Stimulated activated naive CD4-positive, alpha-beta T cell treated with Interleukin-2 at 50 U/mL for 16 hours (primary cell): ENCODE data around the gene TMED10.
"Not testable (repeated sequence)": the region's sequence is repeated elsewhere in the genome, so short reads cannot be mapped to it uniquely, and the experiment has no call there.

Source experiments
- DNase-seq: peaks from one replicate; lab custom pipeline; 2025; lab: John Stamatoyannopoulos, UW

Gene TMED10

DNA sequence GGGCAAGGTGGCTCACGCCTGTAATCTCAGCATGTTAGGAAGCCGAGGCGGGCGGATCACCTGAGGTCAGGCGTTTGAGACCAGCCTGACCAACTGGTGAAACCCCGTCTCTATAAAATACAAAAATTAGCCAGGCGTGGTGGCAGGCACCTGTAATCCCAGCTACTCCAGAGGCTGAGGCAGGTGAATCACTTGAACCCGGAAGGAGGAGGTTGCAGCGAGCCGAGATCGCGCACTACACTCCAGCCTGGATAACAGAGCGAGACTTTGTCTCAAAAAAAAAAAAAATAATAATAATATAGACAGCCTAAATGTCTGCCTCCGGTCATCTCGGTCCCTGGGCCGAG is 49.0 kb downstream of the TMED10 start:
- DNase-seq = not testable (repeated sequence)

GRCh38 chr14:75126679-75127473 is 49.5 kb downstream of the TMED10 start, which contains the start of gene NEK9:
Gene NEK9, minus strand, starts transcription at chr14:75127048. Its CDS starts 127 bp downstream, at chr14:75126921.
- DNase-seq = peak; percentile 89

GRCh38 chr14:75126121-75126544 is 50.3 kb downstream of the TMED10 start:
- no peak for DNase-seq

DNA sequence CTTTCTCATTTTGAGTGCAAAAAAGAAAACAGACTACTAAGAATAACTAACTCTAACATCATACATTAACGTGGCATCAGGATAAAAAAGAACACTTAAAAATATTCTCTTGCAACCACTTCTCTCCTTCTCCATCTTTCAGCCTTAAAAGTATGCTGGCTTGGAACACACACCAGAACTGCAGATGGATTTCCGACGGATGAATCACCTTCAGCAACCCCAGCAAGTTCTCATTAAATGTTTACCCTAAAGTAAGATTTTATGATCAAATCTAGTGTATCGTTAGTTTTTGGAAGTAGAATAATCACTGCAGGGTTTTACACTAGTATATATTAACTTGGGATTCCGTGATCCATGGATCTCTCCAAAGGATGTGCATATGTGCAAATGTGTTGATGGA is 50.8 kb downstream of the TMED10 start:
- DNase-seq = no peak

DNA sequence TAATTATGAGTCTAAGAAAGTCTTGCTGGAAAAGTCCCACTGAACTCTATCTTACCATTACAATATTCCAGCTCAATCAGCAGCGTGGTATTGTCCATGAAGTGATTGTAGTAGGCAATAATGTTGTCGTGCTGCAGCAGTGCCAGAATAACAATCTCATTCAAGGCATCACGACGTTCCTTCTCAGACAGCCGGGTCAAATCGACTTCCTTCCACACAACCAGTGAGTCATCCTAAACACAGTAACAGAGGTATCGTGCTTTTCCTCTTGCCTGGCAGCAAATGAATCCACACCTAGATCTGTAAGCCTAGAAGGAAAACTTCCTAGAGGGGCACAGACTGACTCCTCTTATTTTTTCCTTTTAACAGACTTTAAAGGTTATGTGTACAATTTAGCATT is 52.4 kb downstream of the TMED10 start:
- no peak for DNase-seq

DNA sequence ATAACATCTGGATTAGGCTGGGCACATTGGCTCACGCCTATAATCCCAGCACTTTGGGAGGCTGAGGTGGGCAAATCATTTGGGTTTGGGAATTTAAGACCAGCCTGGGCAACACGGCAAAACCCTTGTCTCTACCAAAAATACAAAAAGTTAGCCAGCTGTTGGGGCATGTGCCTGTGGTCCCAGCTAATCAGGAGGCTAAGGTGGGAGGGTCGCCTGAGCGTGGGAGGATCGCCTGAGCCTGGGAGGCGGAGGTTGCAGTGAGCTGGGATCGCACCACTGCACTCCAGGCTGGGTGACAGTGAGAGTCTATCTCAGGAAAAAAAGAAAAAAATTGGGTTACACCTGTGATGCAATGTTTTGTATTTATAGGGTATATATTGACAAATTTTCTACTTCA is 54.9 kb downstream of the TMED10 start:
- DNase-seq = no peak

DNA sequence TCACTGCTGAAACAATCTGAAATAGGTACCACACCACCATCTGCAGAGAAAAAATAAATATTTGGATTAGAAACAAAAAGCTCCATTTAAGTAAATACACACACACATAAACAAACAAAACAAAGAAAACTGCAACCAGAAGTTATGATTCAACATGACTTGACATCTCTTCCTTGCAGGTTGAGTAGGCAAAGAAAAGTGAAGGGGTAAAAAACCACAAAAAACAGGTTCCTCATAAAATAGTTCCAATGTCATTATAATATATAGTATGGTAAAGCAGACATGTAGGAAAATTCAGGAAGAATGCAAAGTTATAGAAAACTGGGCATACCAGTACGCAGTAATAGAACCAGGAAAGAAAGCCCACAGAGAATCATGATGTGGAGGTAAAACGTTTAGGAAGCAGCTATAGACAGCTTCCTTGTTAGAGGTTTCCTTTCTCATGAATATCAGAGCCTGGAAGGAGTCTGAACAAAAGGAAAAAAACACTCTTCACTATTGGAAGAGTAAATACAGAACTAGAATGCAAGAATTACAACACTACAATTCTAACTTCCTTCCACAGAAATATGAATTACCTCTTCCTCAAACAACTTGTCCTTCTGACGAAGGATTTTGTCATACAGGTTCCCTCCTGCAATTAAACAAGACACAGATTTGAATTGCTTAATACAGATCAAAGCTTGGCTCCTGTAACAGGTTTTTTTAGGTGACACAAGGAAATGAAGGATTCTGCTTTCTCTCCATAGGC is 55.7 kb downstream of the TMED10 start:
- no peak for DNase-seq

- DNase-seq = no peak
These were observed 57.4 kb downstream of the TMED10 start for GRCh38 chr14:75119056-75119455.

DNA sequence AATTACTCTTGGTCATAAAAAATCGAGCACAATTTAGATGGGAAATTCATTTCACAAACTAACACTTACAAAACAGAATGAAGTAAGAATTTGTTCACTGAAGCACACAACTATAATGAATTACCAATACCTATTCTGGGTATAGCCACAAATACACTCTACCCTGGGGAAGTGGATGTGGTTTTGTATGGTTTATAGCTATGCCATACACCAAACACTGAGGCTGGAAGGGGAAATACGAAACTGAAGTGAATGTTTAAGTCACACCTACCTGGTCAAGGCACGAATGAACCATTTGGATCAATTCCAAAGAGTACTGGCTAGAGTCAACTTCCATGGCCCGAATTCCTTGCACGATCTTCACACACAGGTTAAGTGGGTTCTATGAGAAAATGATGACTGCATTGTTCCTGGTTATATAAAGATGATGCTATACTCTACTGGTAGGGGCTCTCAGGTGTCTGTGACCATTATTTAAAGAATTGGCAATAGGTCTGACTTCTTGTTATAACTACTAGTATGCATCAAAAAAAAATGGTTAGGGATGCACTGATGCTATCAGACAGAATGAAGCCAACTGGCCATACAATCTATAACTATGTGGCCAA is 62.4 kb downstream of the TMED10 start:
- DNase-seq = no peak

- no peak for DNase-seq
These were observed 66.5 kb downstream of the TMED10 start for GRCh38 chr14:75109877-75110276.

- no peak for DNase-seq
These were observed 69.2 kb downstream of the TMED10 start for GRCh38 chr14:75107186-75107585.

- no peak for DNase-seq
These were observed 74.9 kb downstream of the TMED10 start for GRCh38 chr14:75101491-75101890.

DNA sequence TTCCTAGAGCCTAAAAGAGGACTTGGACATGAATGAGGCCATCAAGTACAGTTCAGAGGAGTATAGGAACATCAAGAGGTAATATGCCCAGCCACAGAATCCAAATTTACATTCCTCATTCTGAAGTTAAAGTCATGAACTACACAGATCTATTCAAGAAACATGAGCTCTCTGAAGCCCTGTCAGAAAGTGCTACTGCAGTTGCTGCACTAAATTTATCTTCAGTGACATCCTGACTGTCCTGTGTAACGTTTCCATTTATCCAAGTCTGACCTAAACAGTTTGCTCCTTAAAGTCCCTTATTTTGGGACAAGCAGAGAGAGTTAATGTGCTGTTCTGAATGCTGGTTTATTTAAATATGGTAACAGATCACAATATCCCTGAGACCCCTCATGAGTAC is 77.7 kb downstream of the TMED10 start:
- no peak for DNase-seq

DNA sequence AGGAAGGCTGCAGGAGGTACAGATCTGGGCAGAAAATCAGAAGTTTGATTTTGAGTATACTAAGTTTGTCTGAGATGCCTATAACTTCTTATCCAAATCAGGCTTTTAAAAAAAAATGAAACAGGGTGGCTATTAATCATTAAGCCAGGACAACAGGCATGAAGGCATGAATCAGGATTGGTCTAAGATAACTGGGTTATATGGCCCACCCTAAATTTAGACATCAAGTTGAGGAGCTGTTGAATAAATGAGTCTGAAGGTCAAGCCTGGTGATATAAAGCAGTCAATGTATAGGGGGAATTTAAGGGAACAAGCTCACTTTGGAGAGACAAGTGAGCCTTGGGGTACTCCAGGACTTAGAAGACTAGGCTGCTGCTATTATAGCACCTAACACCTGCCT is 78.2 kb downstream of the TMED10 start:
- no peak for DNase-seq

DNA sequence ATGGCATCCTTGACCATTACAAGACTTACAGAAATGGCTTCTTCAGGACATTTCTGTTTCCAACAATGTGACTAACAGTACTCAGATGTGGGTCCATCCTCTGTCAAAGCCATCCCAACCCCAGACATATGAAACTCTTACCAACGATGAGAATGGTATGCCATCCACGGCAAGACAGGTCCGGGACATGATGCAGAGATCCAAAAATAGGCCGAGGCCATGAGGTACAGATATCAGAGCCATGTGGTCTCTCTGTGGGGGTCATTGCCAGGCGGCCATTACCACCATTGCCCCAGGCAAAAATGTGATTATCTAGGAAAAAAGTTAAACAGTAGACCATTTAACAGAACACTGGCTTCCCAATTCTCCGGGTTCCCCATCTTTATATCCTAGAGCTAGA is 79.5 kb downstream of the TMED10 start:
- no peak for DNase-seq

- DNase-seq = no peak
These were observed 80.7 kb downstream of the TMED10 start for GRCh38 chr14:75095690-75096089.

DNA sequence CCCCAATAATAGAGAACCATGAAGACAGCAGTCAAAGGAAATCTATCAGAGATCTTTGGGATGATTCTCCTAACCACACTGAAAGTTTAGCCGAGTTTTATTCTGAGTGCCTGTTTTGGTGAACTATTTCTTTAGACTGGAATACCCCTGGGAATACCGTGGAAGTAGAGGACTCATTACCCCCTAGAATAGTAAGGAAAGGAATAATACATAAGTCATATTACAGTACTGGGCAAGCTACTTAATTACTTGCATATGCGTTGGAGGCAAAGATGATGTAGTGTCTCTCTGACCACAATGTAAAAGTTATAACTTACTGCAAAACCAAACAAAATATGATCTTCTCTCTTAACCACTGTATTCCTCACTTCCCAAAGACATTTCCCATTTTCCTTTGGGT is 81.5 kb downstream of the TMED10 start:
- no peak for DNase-seq

GRCh38 chr14:75092698-75093097 is 83.7 kb downstream of the TMED10 start:
- DNase-seq = no peak

- DNase-seq = no peak
These were observed 85.2 kb downstream of the TMED10 start for GRCh38 chr14:75091251-75091650.

GRCh38 chr14:75090353-75090752 is 86.1 kb downstream of the TMED10 start:
- no peak for DNase-seq

DNA sequence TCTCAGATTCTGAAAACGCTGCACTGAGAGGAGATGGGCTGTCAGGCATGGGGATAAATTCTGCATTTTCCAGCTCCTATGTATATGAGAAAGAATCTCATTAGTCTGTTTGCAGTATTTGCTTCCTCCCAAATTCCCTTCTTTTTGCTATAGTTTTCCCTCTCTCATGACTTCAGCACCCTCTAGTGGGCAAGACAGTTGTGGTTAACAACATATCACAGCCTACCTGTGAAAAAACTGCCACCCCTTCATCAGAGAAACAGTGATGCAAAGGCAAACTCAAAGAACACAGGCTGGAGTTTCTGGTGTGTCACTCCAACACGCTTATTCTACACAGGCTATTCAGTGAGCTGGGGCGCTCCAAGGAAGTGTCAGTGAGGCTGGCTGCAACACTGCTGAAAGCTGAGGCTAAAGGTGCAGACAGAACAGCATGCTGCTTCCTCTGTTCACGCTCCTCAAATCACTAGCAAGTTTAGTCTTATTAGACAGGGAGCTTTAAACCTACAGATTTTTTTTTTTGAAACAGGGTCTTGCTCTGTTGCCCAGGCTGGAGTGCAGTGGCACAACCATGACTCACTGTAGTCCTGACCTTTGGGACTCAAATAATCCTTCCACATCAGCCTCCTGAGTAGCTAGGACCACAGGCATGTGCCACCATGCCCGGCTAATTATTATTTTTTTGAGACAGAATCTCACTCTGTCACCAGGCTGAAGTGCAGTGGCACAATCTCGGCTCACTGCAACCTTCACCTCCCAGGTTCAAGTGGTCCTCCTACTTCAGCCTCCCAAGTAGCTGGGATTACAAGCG is 87.6 kb downstream of the TMED10 start:
- DNase-seq = no peak

GRCh38 chr14:75088153-75088552 is 88.3 kb downstream of the TMED10 start:
- DNase-seq = no peak
